ENCODE measurements around the gene RNF14. TPM values are rescaled to one million over a fixed set of nuclear protein-coding genes. Genes with fewer than 3 reads are reported as not detected.

RNF14 gene
- total and polyA plus RNA-seq, 2 donors (not counting 1 experiment from before 2014, with no cell fraction given): 10.5 to 26.6 TPM

DNA sequence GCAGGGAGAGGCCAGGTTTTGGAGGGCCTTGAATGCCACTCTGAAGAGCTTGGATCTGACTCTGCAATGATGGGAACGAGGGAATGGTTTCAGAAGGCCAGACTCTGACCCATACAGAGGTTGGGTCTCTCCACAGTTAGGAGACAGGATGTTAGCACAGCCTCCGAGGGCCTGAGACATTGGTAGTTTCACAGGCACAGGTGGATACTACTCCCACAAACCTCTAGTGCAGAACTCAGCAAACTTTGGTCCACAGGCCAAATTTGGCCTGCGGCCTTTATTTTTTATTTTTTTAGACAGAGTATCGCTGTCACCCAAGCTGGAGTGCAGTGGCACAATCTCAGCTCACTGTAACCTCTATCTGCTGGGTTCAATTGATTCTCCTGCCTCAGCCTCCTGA lies 41.0 kb downstream of the RNF14 start:
- Histone ChIP-seq H3K27ac (ENCODE audit: low read length in 2 of 2) (no peak overlapping the region), H4K20me1 (ENCODE audit: control insufficient read depth, insufficient read depth, low read length, poor library complexity, severe bottlenecking) (no peaks in the 10 kb centered on the region), H3K79me2 (ENCODE audit: control insufficient read depth, insufficient read depth, low read length) (no peaks in the 10 kb centered on the region), H3K4me2 (replicated peaks; ENCODE audit: low read depth, low read length, poor library complexity, severe bottlenecking) (no peak overlapping the region), H3K36me3 (replicated peaks in 1 of 2; ENCODE audit: control extremely low read depth in 1 of 2, control insufficient read depth in 1 of 2, extremely low read depth in 1 of 2, insufficient read depth in 2 of 2, low read length in 1 of 2) (peaks cover 0 to 8% of the 10 kb centered on the region in 2 experiments), H3K9ac (ENCODE audit: low read length) (no peak overlapping the region), H3K4me1 (ENCODE audit: control insufficient read depth in 2 of 2, insufficient read depth in 2 of 2, low read length in 2 of 2) (peaks cover 12 to 14% of the 10 kb centered on the region in 2 donors), H2AFZ (ENCODE audit: insufficient read depth, low read depth, low read length, poor library complexity, severe bottlenecking) (no peak overlapping the region), H3K9me3 (ENCODE audit: control extremely low read depth in 1 of 3, control insufficient read depth in 2 of 3, insufficient read depth in 1 of 3, low read length in 2 of 3) (no peaks in the 10 kb centered on the region), H3K4me3 (ENCODE audit: control extremely low read depth in 1 of 5, extremely low read depth in 1 of 5, insufficient read depth in 1 of 5, low read depth in 2 of 5, low read length in 4 of 5) (no peak overlapping the region), H3K27me3 (replicated peaks in 1 of 4; ENCODE audit: control extremely low read depth in 1 of 4, control insufficient read depth in 3 of 4, insufficient read depth in 4 of 4, low read length in 3 of 4) (no peaks in the 10 kb centered on the region)
- intact Hi-C loops (cut with micrococcal nuclease): loop anchor here (10.0 kb wide), 2 partner anchors 345 to 685 kb away; partner anchors contain the start of gene TAF7
- H3K4me1 Mint-ChIP-seq: peaks cover 28% of the 10 kb centered on the region
- CTCF ChIA-PET: interaction anchor here (0.9 to 10.6 kb wide), 5 partner anchors 8 to 318 kb away, joined by 3 to 91 read pairs (median 3); partner anchors contain the start of gene RNF14
- no peaks in the 10 kb centered on the region for H3K9me3 Mint-ChIP-seq (ENCODE audit: insufficient read depth)
- ATAC-seq (ENCODE audit: low read depth): no peak
- no peaks in the 10 kb centered on the region for H3K27me3 Mint-ChIP-seq
- WGBS (ENCODE audit: insufficient coverage): 100% methylated on average over 3 of the region's 4 CpGs
- TF ChIP-seq EZH2 (IDR thresholded peaks at IDR 0.05; ENCODE audit: borderline replicate concordance, insufficient read depth, low read depth, low read length, poor library complexity, severe bottlenecking): no peak
- TF ChIP-seq, protein P1, sequence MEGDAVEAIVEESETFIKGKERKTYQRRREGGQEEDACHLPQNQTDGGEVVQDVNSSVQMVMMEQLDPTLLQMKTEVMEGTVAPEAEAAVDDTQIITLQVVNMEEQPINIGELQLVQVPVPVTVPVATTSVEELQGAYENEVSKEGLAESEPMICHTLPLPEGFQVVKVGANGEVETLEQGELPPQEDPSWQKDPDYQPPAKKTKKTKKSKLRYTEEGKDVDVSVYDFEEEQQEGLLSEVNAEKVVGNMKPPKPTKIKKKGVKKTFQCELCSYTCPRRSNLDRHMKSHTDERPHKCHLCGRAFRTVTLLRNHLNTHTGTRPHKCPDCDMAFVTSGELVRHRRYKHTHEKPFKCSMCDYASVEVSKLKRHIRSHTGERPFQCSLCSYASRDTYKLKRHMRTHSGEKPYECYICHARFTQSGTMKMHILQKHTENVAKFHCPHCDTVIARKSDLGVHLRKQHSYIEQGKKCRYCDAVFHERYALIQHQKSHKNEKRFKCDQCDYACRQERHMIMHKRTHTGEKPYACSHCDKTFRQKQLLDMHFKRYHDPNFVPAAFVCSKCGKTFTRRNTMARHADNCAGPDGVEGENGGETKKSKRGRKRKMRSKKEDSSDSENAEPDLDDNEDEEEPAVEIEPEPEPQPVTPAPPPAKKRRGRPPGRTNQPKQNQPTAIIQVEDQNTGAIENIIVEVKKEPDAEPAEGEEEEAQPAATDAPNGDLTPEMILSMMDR (IDR thresholded peaks at IDR 0.05): no peak
- DNase-seq: no peak
- H3K27ac Mint-ChIP-seq: no peak overlapping the region
- no peak overlapping the region for H3K4me3 Mint-ChIP-seq
- POLR2A ChIA-PET: no interaction called here

GRCh38 chr5:142011572-142012185 lies 42.8 kb downstream of the RNF14 start:
- peaks cover 45% of the 10 kb centered on the region for H3K4me1 Mint-ChIP-seq
- DNase-seq: peak; percentile 16
- peak overlapping the region; percentile 93 for H3K4me2 ChIP-seq (replicated peaks; ENCODE audit: low read depth, low read length, poor library complexity, severe bottlenecking)
- peak overlapping the region; percentile 94 for H2AFZ ChIP-seq (ENCODE audit: insufficient read depth, low read depth, low read length, poor library complexity, severe bottlenecking)
- H3K36me3 ChIP-seq (replicated peaks in 1 of 2; ENCODE audit: control extremely low read depth in 1 of 2, control insufficient read depth in 1 of 2, extremely low read depth in 1 of 2, insufficient read depth in 2 of 2, low read length in 1 of 2): peaks cover 0 to 3% of the 10 kb centered on the region in 2 experiments
- H3K27ac ChIP-seq (ENCODE audit: low read length in 2 of 2): no peak overlapping the region
- TF ChIP-seq, protein P1 (IDR thresholded peaks at IDR 0.05): no peak
- TF ChIP-seq EZH2 (IDR thresholded peaks at IDR 0.05; ENCODE audit: borderline replicate concordance, insufficient read depth, low read depth, low read length, poor library complexity, severe bottlenecking): no peak
- WGBS (ENCODE audit: insufficient coverage): 98% methylated on average over 5 of the region's 9 CpGs
- H3K79me2 ChIP-seq (ENCODE audit: control insufficient read depth, insufficient read depth, low read length): no peaks in the 10 kb centered on the region
- ATAC-seq (ENCODE audit: low read depth): no peak
- no peaks in the 10 kb centered on the region for H3K27me3 Mint-ChIP-seq
- no peaks in the 10 kb centered on the region for H4K20me1 ChIP-seq (ENCODE audit: control insufficient read depth, insufficient read depth, low read length, poor library complexity, severe bottlenecking)
- intact Hi-C loops (cut with micrococcal nuclease): loop anchor here (2.0 to 10.0 kb wide), 3 partner anchors 43 to 687 kb away; partner anchors contain the start of genes RNF14 and TAF7
- H3K9me3 ChIP-seq (ENCODE audit: control extremely low read depth in 1 of 3, control insufficient read depth in 2 of 3, insufficient read depth in 1 of 3, low read length in 2 of 3): no peaks in the 10 kb centered on the region
- POLR2A ChIA-PET: interaction anchor here (1.0 kb wide), 1 partner anchor 320 kb away, joined by 3 read pairs; no protein-coding TSS in a partner anchor
- peak overlapping the region; percentile 78 for H3K27ac Mint-ChIP-seq
- H3K9me3 Mint-ChIP-seq (ENCODE audit: insufficient read depth): no peaks in the 10 kb centered on the region
- peaks cover 26 to 29% of the 10 kb centered on the region in 2 donors for H3K4me1 ChIP-seq (ENCODE audit: control insufficient read depth in 2 of 2, insufficient read depth in 2 of 2, low read length in 2 of 2)
- no peak overlapping the region for H3K9ac ChIP-seq (ENCODE audit: low read length)
- CTCF ChIA-PET: interaction anchor here (0.7 to 10.6 kb wide), 14 partner anchors 10 to 348 kb away, joined by 3 to 91 read pairs (median 7); partner anchors contain the start of gene RNF14
- no peak overlapping the region for H3K4me3 ChIP-seq (ENCODE audit: control extremely low read depth in 1 of 5, extremely low read depth in 1 of 5, insufficient read depth in 1 of 5, low read depth in 2 of 5, low read length in 4 of 5)
- no peaks in the 10 kb centered on the region for H3K27me3 ChIP-seq (replicated peaks in 1 of 4; ENCODE audit: control extremely low read depth in 1 of 4, control insufficient read depth in 3 of 4, insufficient read depth in 4 of 4, low read length in 3 of 4)
- peak overlapping the region; percentile 89 for H3K4me3 Mint-ChIP-seq

Data from B cell (primary cell).